GM21515 (cell line): Measurements from ENCODE around the gene TPP1.

ENCODE experiments used
- ATAC-seq: cut with Tn5 transposase; IDR thresholded peaks from one replicate; pipeline ENCODE4 v1.9.1; 2021; ENCODE audit not compliant: unreplicated experiment

TPP1 gene

GRCh38 chr11:6647836-6648235 lies 28.6 kb upstream of the TPP1 start:
- ATAC-seq = no peak

- peak; percentile 97 for ATAC-seq
Measured at GRCh38 chr11:6646918-6647679, 27.9 kb upstream of the TPP1 start.

- no peak for ATAC-seq
Measured at GRCh38 chr11:6646576-6646917, 27.3 kb upstream of the TPP1 start.

- no peak for ATAC-seq
Measured at GRCh38 chr11:6646071-6646470, 26.8 kb upstream of the TPP1 start.

- no peak for ATAC-seq
Measured at GRCh38 chr11:6642957-6643356, 23.7 kb upstream of the TPP1 start.

GRCh38 chr11:6640985-6641701 lies 21.9 kb upstream of the TPP1 start:
- ATAC-seq = no peak

GRCh38 chr11:6640036-6640984 lies 21.1 kb upstream of the TPP1 start:
- ATAC-seq = no peak

GRCh38 chr11:6638429-6638828 lies 19.2 kb upstream of the TPP1 start:
- ATAC-seq = no peak

GRCh38 chr11:6637871-6638270 lies 18.6 kb upstream of the TPP1 start:
- ATAC-seq = no peak

GRCh38 chr11:6636480-6636879 lies 17.3 kb upstream of the TPP1 start:
- no peak for ATAC-seq

GRCh38 chr11:6635082-6635932 lies 16.1 kb upstream of the TPP1 start:
- no peak for ATAC-seq

GRCh38 chr11:6634534-6634933 lies 15.3 kb upstream of the TPP1 start:
- no peak for ATAC-seq

- no peak for ATAC-seq
Measured at GRCh38 chr11:6633422-6634408, 14.5 kb upstream of the TPP1 start.

- ATAC-seq = no peak
Measured at GRCh38 chr11:6632116-6633073, 13.2 kb upstream of the TPP1 start.

- no peak for ATAC-seq
Measured at GRCh38 chr11:6631361-6631890, 12.2 kb upstream of the TPP1 start.

GRCh38 chr11:6630632-6631291 lies 11.5 kb upstream of the TPP1 start:
- ATAC-seq = no peak

- ATAC-seq = no peak
Measured at GRCh38 chr11:6629892-6630631, 10.8 kb upstream of the TPP1 start.
